ENCODE data around the gene SDK1.

Gene SDK1

GRCh38 chr7:4190010-4190981 lies 889.2 kb downstream of the SDK1 start:
- no peak for DNase-seq

GRCh38 chr7:4191046-4191445 lies 890.0 kb downstream of the SDK1 start:
- no peak for DNase-seq

- DNase-seq, result no peak
Observed at GRCh38 chr7:4191525-4191924, 890.5 kb downstream of the SDK1 start.

- DNase-seq, result no peak
Observed at GRCh38 chr7:4195660-4196059, 894.6 kb downstream of the SDK1 start.

GRCh38 chr7:4196121-4196819 lies 895.2 kb downstream of the SDK1 start:
- no peak for DNase-seq

GRCh38 chr7:4198301-4198700 lies 897.2 kb downstream of the SDK1 start:
- DNase-seq, result no peak

- DNase-seq, result no peak
Observed at GRCh38 chr7:4200546-4201094, 899.6 kb downstream of the SDK1 start.

- DNase-seq, result no peak
Observed at GRCh38 chr7:4201566-4201965, 900.5 kb downstream of the SDK1 start.

GRCh38 chr7:4202154-4202736 lies 901.2 kb downstream of the SDK1 start:
- DNase-seq, result no peak

- DNase-seq, result no peak
Observed at GRCh38 chr7:4202954-4203353, 901.9 kb downstream of the SDK1 start.

- peak; percentile 60 for DNase-seq
Observed at GRCh38 chr7:4203626-4204512, 902.8 kb downstream of the SDK1 start.

GRCh38 chr7:4204513-4205165 lies 903.6 kb downstream of the SDK1 start:
- DNase-seq, result peak; percentile 50

- DNase-seq, result no peak
Observed at GRCh38 chr7:4205828-4206227, 904.8 kb downstream of the SDK1 start.

GRCh38 chr7:4207011-4207410 lies 906.0 kb downstream of the SDK1 start:
- DNase-seq, result no peak

- no peak for DNase-seq
Observed at GRCh38 chr7:4208086-4208485, 907.0 kb downstream of the SDK1 start.

- DNase-seq, result no peak
Observed at GRCh38 chr7:4208586-4208985, 907.5 kb downstream of the SDK1 start.

- DNase-seq, result no peak
Observed at GRCh38 chr7:4209126-4209525, 908.1 kb downstream of the SDK1 start.

- DNase-seq, result no peak
Observed at GRCh38 chr7:4209966-4210365, 908.9 kb downstream of the SDK1 start.

- no peak for DNase-seq
Observed at GRCh38 chr7:4210821-4211220, 909.8 kb downstream of the SDK1 start.

- no peak for DNase-seq
Observed at GRCh38 chr7:4211261-4211660, 910.2 kb downstream of the SDK1 start.

- DNase-seq, result no peak
Observed at GRCh38 chr7:4212376-4212775, 911.3 kb downstream of the SDK1 start.

Data from eye (tissue), 1 donor.